Measurements from ENCODE around the gene AADACL4. TPM values are rescaled to one million over a fixed set of nuclear protein-coding genes. Genes with fewer than 3 reads are reported as not detected.
"Not testable (repeated sequence)": the region's sequence is repeated elsewhere in the genome, so short reads cannot be mapped to it uniquely, and the experiment has no call there.

The AADACL4 gene
- total RNA-seq, 1 donor from 2014 or later, result 0.31 TPM

GRCh38 chr1:12665511-12665910 is 21.6 kb downstream of the AADACL4 start:
- Mint-ChIP-seq H3K4me3 (no peak overlapping the region), H3K27me3 (ENCODE audit: low read depth) (no peaks in the 10 kb centered on the region), H3K9me3 (peaks cover 16% of the 10 kb centered on the region), H3K4me1 (peaks cover 2% of the 10 kb centered on the region), H3K27ac (no peak overlapping the region), H3K36me3 (peaks cover 2% of the 10 kb centered on the region)
- TF ChIP-seq, protein P1, sequence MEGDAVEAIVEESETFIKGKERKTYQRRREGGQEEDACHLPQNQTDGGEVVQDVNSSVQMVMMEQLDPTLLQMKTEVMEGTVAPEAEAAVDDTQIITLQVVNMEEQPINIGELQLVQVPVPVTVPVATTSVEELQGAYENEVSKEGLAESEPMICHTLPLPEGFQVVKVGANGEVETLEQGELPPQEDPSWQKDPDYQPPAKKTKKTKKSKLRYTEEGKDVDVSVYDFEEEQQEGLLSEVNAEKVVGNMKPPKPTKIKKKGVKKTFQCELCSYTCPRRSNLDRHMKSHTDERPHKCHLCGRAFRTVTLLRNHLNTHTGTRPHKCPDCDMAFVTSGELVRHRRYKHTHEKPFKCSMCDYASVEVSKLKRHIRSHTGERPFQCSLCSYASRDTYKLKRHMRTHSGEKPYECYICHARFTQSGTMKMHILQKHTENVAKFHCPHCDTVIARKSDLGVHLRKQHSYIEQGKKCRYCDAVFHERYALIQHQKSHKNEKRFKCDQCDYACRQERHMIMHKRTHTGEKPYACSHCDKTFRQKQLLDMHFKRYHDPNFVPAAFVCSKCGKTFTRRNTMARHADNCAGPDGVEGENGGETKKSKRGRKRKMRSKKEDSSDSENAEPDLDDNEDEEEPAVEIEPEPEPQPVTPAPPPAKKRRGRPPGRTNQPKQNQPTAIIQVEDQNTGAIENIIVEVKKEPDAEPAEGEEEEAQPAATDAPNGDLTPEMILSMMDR (IDR thresholded peaks at IDR 0.05; ENCODE audit: unreplicated experiment), result no peak
- DNase-seq (ENCODE audit: low spot score in 2 of 2, unreplicated experiment in 2 of 2), result no peak

GRCh38 chr1:12666141-12666735 is 22.4 kb downstream of the AADACL4 start:
- Mint-ChIP-seq H3K27me3 (ENCODE audit: low read depth) (peaks cover 3% of the 10 kb centered on the region), H3K36me3 (peaks cover 2% of the 10 kb centered on the region), H3K9me3 (peaks cover 16% of the 10 kb centered on the region), H3K4me3 (no peak overlapping the region), H3K4me1 (peaks cover 2% of the 10 kb centered on the region), H3K27ac (no peak overlapping the region)
- TF ChIP-seq, protein P1 (IDR thresholded peaks at IDR 0.05; ENCODE audit: unreplicated experiment), result no peak
- DNase-seq (ENCODE audit: low spot score in 2 of 2, unreplicated experiment in 2 of 2), result no peak

GRCh38 chr1:12669529-12670068 is 25.7 kb downstream of the AADACL4 start:
- TF ChIP-seq, protein P1 (IDR thresholded peaks at IDR 0.05; ENCODE audit: unreplicated experiment), result no peak
- H3K4me3 Mint-ChIP-seq, result no peak overlapping the region
- peaks cover 2% of the 10 kb centered on the region for H3K4me1 Mint-ChIP-seq
- peaks cover 5% of the 10 kb centered on the region for H3K27me3 Mint-ChIP-seq (ENCODE audit: low read depth)
- no peak for DNase-seq (ENCODE audit: low spot score in 2 of 2, unreplicated experiment in 2 of 2)
- H3K36me3 Mint-ChIP-seq, result peaks cover 2% of the 10 kb centered on the region
- H3K9me3 Mint-ChIP-seq, result peaks cover 12% of the 10 kb centered on the region
- H3K27ac Mint-ChIP-seq, result no peak overlapping the region

GRCh38 chr1:12674358-12674757 is 30.5 kb downstream of the AADACL4 start:
- TF ChIP-seq, protein P1 (IDR thresholded peaks at IDR 0.05; ENCODE audit: unreplicated experiment), result no peak
- Mint-ChIP-seq H3K27ac (no peak overlapping the region), H3K9me3 (no peaks in the 10 kb centered on the region), H3K4me1 (no peaks in the 10 kb centered on the region), H3K36me3 (no peaks in the 10 kb centered on the region), H3K4me3 (no peak overlapping the region), H3K27me3 (ENCODE audit: low read depth) (peaks cover 5% of the 10 kb centered on the region)
- DNase-seq (ENCODE audit: low spot score in 2 of 2, unreplicated experiment in 2 of 2), result no peak

- H3K9me3 Mint-ChIP-seq; H3K27ac Mint-ChIP-seq; H3K36me3 Mint-ChIP-seq; H3K27me3 Mint-ChIP-seq (ENCODE audit: low read depth); H3K4me3 Mint-ChIP-seq; DNase-seq (ENCODE audit: low spot score in 2 of 2, unreplicated experiment in 2 of 2); H3K4me1 Mint-ChIP-seq: not testable (repeated sequence)
Measured at GRCh38 chr1:12676122-12676521, 32.2 kb downstream of the AADACL4 start.

GRCh38 chr1:12677565-12677964 is 33.7 kb downstream of the AADACL4 start:
- no peak overlapping the region for H3K27ac Mint-ChIP-seq
- H3K36me3 Mint-ChIP-seq, result no peaks in the 10 kb centered on the region
- DNase-seq (ENCODE audit: low spot score in 2 of 2, unreplicated experiment in 2 of 2), result no peak
- no peak overlapping the region for H3K4me3 Mint-ChIP-seq
- no peaks in the 10 kb centered on the region for H3K4me1 Mint-ChIP-seq
- TF ChIP-seq, protein P1 (IDR thresholded peaks at IDR 0.05; ENCODE audit: unreplicated experiment), result no peak
- H3K9me3 Mint-ChIP-seq, result peaks cover 7% of the 10 kb centered on the region
- peaks cover 5% of the 10 kb centered on the region for H3K27me3 Mint-ChIP-seq (ENCODE audit: low read depth)

Data from mesothelial cell of epicardium (in vitro differentiated cells).